ENCODE data around the gene HYAL1. TPM values are rescaled to one million over a fixed set of nuclear protein-coding genes. Genes with fewer than 3 reads are reported as not detected.

The HYAL1 gene
- total RNA-seq, 4 donors from 2014 or later, result 1.8 to 13.8 (median 3.8) TPM

GRCh38 chr3:50268276-50268675, 35.1 kb downstream of the HYAL1 start:
- Histone ChIP-seq H3K4me3 (peak overlapping the region in 2 of 4 donors; percentile 32 to 48), H3K27ac (peak overlapping the region; percentile 85 to 96 (median 88)), H3K4me1 (peaks cover 55 to 82% (median 61%) of the 10 kb centered on the region in 4 donors), H3K36me3 (no peaks in the 10 kb centered on the region), H3K9me3 (no peaks in the 10 kb centered on the region), H3K27me3 (peaks cover under 1% of the 10 kb centered on the region)
- in situ Hi-C loops (cut with MboI; ENCODE audit: low pct_ligation_motif_present in 1 of 4, low pct_unique_long_range_greater_than_20kb in 1 of 4, low sequenced_read_pairs in 3 of 4), result no loop called here
- intact Hi-C loops (cut with DNase I; ENCODE audit: low total_unique reads), result no loop called here
- no peak for DNase-seq
- TF ChIP-seq POLR2AphosphoS5 (IDR thresholded peaks at IDR 0.05) (no peak), CTCF (IDR thresholded peaks at IDR 0.05) (no peak), POLR2A (IDR thresholded peaks at IDR 0.05) (no peak), EP300 (IDR thresholded peaks at IDR 0.05; ENCODE audit: low read depth) (no peak)
- 20 to 28% methylated on average over 1 to 3 of the region's 3 CpGs for WGBS, 2 donors (ENCODE audit: low coverage in 1 of 2)

- 21% methylated on average over 9 of the region's 22 CpGs; no CpG with 5 or more reads in 1 of the 2 donors for WGBS, 2 donors (ENCODE audit: low coverage in 1 of 2)
- intact Hi-C loops (cut with DNase I; ENCODE audit: low total_unique reads), result no loop called here
- in situ Hi-C loops (cut with MboI; ENCODE audit: low pct_ligation_motif_present in 1 of 4, low pct_unique_long_range_greater_than_20kb in 1 of 4, low sequenced_read_pairs in 3 of 4), result no loop called here
- Histone ChIP-seq H3K9me3 (no peaks in the 10 kb centered on the region), H3K36me3 (no peaks in the 10 kb centered on the region), H3K4me3 (peak overlapping the region; percentile 31 to 48 (median 40)), H3K27me3 (no peaks in the 10 kb centered on the region), H3K27ac (peak overlapping the region; percentile 85 to 96 (median 88)), H3K4me1 (peaks cover 51 to 73% (median 56%) of the 10 kb centered on the region in 4 donors)
- TF ChIP-seq POLR2A (IDR thresholded peaks at IDR 0.05) (peak; percentile 82), POLR2AphosphoS5 (IDR thresholded peaks at IDR 0.05) (peak; percentile 72 to 89 (median 82)), EP300 (IDR thresholded peaks at IDR 0.05; ENCODE audit: low read depth) (no peak), CTCF (IDR thresholded peaks at IDR 0.05) (no peak)
- peak; percentile 79 for DNase-seq
These were observed 36.0 kb downstream of the HYAL1 start for GRCh38 chr3:50267280-50267913.

DNA sequence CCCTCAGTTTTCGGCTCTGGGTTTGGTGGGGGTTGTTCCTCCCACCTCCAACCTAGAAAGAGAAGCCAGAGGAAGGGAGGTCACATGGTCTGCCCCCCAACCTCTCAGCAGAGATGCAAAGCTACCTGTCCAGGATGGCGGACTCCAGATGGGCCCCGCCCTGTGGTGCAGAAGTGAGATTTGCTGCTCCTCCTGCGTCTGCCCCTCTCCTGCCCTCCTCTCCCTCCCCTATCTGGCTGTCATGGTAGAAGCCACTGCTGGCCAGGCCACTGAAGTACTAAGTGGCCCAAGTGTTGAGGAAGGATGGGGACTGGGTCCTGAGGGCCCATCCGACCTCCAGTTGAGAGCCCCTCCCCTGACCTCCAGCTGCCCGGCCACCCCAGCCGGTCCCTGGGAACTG, 36.5 kb downstream of the HYAL1 start:
- no peaks in the 10 kb centered on the region for H3K27me3 ChIP-seq
- peaks cover 51 to 72% (median 56%) of the 10 kb centered on the region in 4 donors for H3K4me1 ChIP-seq
- TF ChIP-seq POLR2A (IDR thresholded peaks at IDR 0.05), result no peak
- TF ChIP-seq CTCF (IDR thresholded peaks at IDR 0.05), result no peak
- WGBS, 2 donors (ENCODE audit: low coverage in 1 of 2), result 51% methylated on average over 7 of the region's 7 CpGs; no CpG with 5 or more reads in 1 of the 2 donors
- no peaks in the 10 kb centered on the region for H3K36me3 ChIP-seq
- intact Hi-C loops (cut with DNase I; ENCODE audit: low total_unique reads), result no loop called here
- in situ Hi-C loops (cut with MboI; ENCODE audit: low pct_ligation_motif_present in 1 of 4, low pct_unique_long_range_greater_than_20kb in 1 of 4, low sequenced_read_pairs in 3 of 4), result no loop called here
- DNase-seq, result no peak
- peak overlapping the region; percentile 85 to 96 (median 88) for H3K27ac ChIP-seq
- H3K9me3 ChIP-seq, result no peaks in the 10 kb centered on the region
- H3K4me3 ChIP-seq, result peak overlapping the region; percentile 31 to 48 (median 40)

DNA sequence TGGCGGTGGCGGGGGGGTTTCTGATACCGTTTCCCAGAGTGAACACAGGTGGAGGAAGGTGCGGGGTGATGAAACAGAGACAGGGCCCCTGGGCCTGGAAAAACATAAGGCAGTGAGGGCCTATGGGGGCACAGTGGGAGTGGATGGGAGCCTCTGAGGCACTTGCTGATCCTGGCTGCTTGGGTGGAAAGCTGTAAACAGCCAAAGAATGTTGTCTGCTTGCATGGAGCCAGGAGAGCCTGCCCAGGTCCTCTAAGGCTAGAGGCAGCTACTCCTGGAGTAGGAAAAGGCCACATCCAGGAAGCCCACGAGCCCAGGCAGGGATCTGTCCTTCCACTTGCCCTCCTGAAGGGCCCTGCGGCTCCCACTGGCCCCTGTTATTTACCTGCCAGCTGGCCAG, 37.4 kb downstream of the HYAL1 start:
- H3K4me1 ChIP-seq, result peaks cover 51 to 75% (median 58%) of the 10 kb centered on the region in 4 donors
- 85 to 96% methylated on average over 4 to 6 of the region's 6 CpGs for WGBS, 2 donors (ENCODE audit: low coverage in 1 of 2)

More for the DNA sequence above, 37.4 kb downstream of the HYAL1 start:
- H3K27me3 ChIP-seq, result no peaks in the 10 kb centered on the region
- no peaks in the 10 kb centered on the region for H3K9me3 ChIP-seq
- H3K4me3 ChIP-seq, result no peak overlapping the region
- TF ChIP-seq CTCF (IDR thresholded peaks at IDR 0.05) (no peak), POLR2AphosphoS5 (IDR thresholded peaks at IDR 0.05) (no peak), POLR2A (IDR thresholded peaks at IDR 0.05) (no peak), EP300 (IDR thresholded peaks at IDR 0.05; ENCODE audit: low read depth) (no peak)
- H3K36me3 ChIP-seq, result no peaks in the 10 kb centered on the region
- DNase-seq, result no peak
- in situ Hi-C loops (cut with MboI; ENCODE audit: low pct_ligation_motif_present in 1 of 4, low pct_unique_long_range_greater_than_20kb in 1 of 4, low sequenced_read_pairs in 3 of 4) (no loop called here), intact Hi-C loops (cut with DNase I; ENCODE audit: low total_unique reads) (no loop called here)
- peak overlapping the region; percentile 85 to 96 (median 88) for H3K27ac ChIP-seq

Measured in transverse colon (tissue), 4 donors.